ENCODE results near the gene TMOD1. TPM values are rescaled to one million over a fixed set of nuclear protein-coding genes. Genes with fewer than 3 reads are reported as not detected.
"Not testable (repeated sequence)": the region's sequence is repeated elsewhere in the genome, so short reads cannot be mapped to it uniquely, and the experiment has no call there.

Gene TMOD1
- total and polyA plus RNA-seq, 4 experiments from 2014 or later: 2.1 to 3.3 (median 2.6) TPM

GRCh38 chr9:97568461-97569275 is 67.2 kb downstream of the TMOD1 start:
- no peak overlapping the region for H3K4me3 ChIP-seq (ENCODE audit: low read length in 2 of 2)
- no peaks in the 10 kb centered on the region for H3K4me1 ChIP-seq (ENCODE audit: insufficient read depth, low read length)
- H3K27ac ChIP-seq (ENCODE audit: low read depth, low read length): no peak overlapping the region
- POLR2A ChIA-PET (ENCODE audit: partially characterized antibody): no interaction called here
- Mint-ChIP-seq H3K4me1 (peaks cover 0 to 3% (median 0%) of the 10 kb centered on the region in 4 donors), H3K4me3 (no peak overlapping the region), H3K9me3 (no peaks in the 10 kb centered on the region), H3K27ac (no peak overlapping the region), H3K36me3 (no peaks in the 10 kb centered on the region), H3K27me3 (peaks cover 2 to 6% of the 10 kb centered on the region in 2 donors)
- intact Hi-C loops (cut with micrococcal nuclease): no loop called here
- no peaks in the 10 kb centered on the region for H3K27me3 ChIP-seq (ENCODE audit: insufficient read depth, low read length)
- H3K36me3 ChIP-seq (ENCODE audit: insufficient read depth, low read length): no peaks in the 10 kb centered on the region
- CTCF ChIA-PET (ENCODE audit: partially characterized antibody): interaction anchor here (0.8 to 1.3 kb wide), 2 partner anchors 30 to 47 kb away, joined by 3 read pairs; no protein-coding TSS in a partner anchor
- no peak for DNase-seq
- no peaks in the 10 kb centered on the region for H3K9me3 ChIP-seq (ENCODE audit: control insufficient read depth in 1 of 2, low read length in 2 of 2)

- H3K36me3 Mint-ChIP-seq: peaks cover 0 to 4% of the 10 kb centered on the region in 2 donors
- no peak for DNase-seq
- no peaks in the 10 kb centered on the region for H3K9me3 Mint-ChIP-seq
- peaks cover 8 to 15% (median 13%) of the 10 kb centered on the region in 4 donors for H3K4me1 Mint-ChIP-seq
- ChIA-PET POLR2A (ENCODE audit: partially characterized antibody) (no interaction called here), CTCF (ENCODE audit: partially characterized antibody) (interaction anchor here (1.0 kb wide), 1 partner anchor 28 kb away, joined by 5 read pairs; no protein-coding TSS in a partner anchor)
- no peaks in the 10 kb centered on the region for H3K27me3 ChIP-seq (ENCODE audit: insufficient read depth, low read length)
- H3K27me3 Mint-ChIP-seq: peaks cover 0 to 6% of the 10 kb centered on the region in 2 donors
- no peak overlapping the region for H3K27ac Mint-ChIP-seq
- H3K4me1 ChIP-seq (ENCODE audit: insufficient read depth, low read length): peaks cover 7% of the 10 kb centered on the region
- no peak overlapping the region for H3K27ac ChIP-seq (ENCODE audit: low read depth, low read length)
- intact Hi-C loops (cut with micrococcal nuclease): no loop called here
- no peaks in the 10 kb centered on the region for H3K36me3 ChIP-seq (ENCODE audit: insufficient read depth, low read length)
- H3K9me3 ChIP-seq (ENCODE audit: control insufficient read depth in 1 of 2, low read length in 2 of 2): no peaks in the 10 kb centered on the region
- no peak overlapping the region for H3K4me3 ChIP-seq (ENCODE audit: low read length in 2 of 2)
- no peak overlapping the region for H3K4me3 Mint-ChIP-seq
Measured at GRCh38 chr9:97570899-97571298, 69.4 kb downstream of the TMOD1 start.

GRCh38 chr9:97571664-97572063 is 70.2 kb downstream of the TMOD1 start:
- Histone ChIP-seq H3K9me3 (ENCODE audit: control insufficient read depth in 1 of 2, low read length in 2 of 2) (no peaks in the 10 kb centered on the region), H3K4me1 (ENCODE audit: insufficient read depth, low read length) (peaks cover 7% of the 10 kb centered on the region), H3K27ac (ENCODE audit: low read depth, low read length) (no peak overlapping the region), H3K4me3 (ENCODE audit: low read length in 2 of 2) (no peak overlapping the region), H3K27me3 (ENCODE audit: insufficient read depth, low read length) (no peaks in the 10 kb centered on the region), H3K36me3 (ENCODE audit: insufficient read depth, low read length) (no peaks in the 10 kb centered on the region)
- intact Hi-C loops (cut with micrococcal nuclease): no loop called here
- Mint-ChIP-seq H3K27ac (no peak overlapping the region), H3K36me3 (peaks cover 0 to 4% of the 10 kb centered on the region in 2 donors), H3K27me3 (peaks cover 0 to 4% of the 10 kb centered on the region in 2 donors), H3K4me1 (peaks cover 10 to 17% (median 15%) of the 10 kb centered on the region in 4 donors), H3K4me3 (no peak overlapping the region), H3K9me3 (no peaks in the 10 kb centered on the region)
- ChIA-PET POLR2A (ENCODE audit: partially characterized antibody) (no interaction called here), CTCF (ENCODE audit: partially characterized antibody) (no interaction called here)
- no peak for DNase-seq

- Histone ChIP-seq H3K4me1 (ENCODE audit: insufficient read depth, low read length) (peaks cover 7% of the 10 kb centered on the region), H3K4me3 (ENCODE audit: low read length in 2 of 2) (no peak overlapping the region), H3K36me3 (ENCODE audit: insufficient read depth, low read length) (no peaks in the 10 kb centered on the region), H3K27me3 (ENCODE audit: insufficient read depth, low read length) (no peaks in the 10 kb centered on the region), H3K27ac (ENCODE audit: low read depth, low read length) (no peak overlapping the region), H3K9me3 (ENCODE audit: control insufficient read depth in 1 of 2, low read length in 2 of 2) (no peaks in the 10 kb centered on the region)
- Mint-ChIP-seq H3K9me3 (no peaks in the 10 kb centered on the region), H3K27ac (peak overlapping the region in 1 of 7 donors; percentile 82), H3K27me3 (peaks cover 0 to 4% of the 10 kb centered on the region in 2 donors), H3K4me1 (peaks cover 12 to 17% (median 16%) of the 10 kb centered on the region in 4 donors), H3K4me3 (no peak overlapping the region), H3K36me3 (peaks cover 0 to 4% of the 10 kb centered on the region in 2 donors)
- intact Hi-C loops (cut with micrococcal nuclease): no loop called here
- ChIA-PET POLR2A (ENCODE audit: partially characterized antibody) (no interaction called here), CTCF (ENCODE audit: partially characterized antibody) (no interaction called here)
- DNase-seq: no peak
Measured at GRCh38 chr9:97572196-97572891, 70.9 kb downstream of the TMOD1 start.

GRCh38 chr9:97572892-97573365 is 71.5 kb downstream of the TMOD1 start:
- H3K4me3 Mint-ChIP-seq: no peak overlapping the region
- ChIA-PET CTCF (ENCODE audit: partially characterized antibody) (no interaction called here), POLR2A (ENCODE audit: partially characterized antibody) (no interaction called here)
- intact Hi-C loops (cut with micrococcal nuclease): no loop called here
- peaks cover 0 to 4% of the 10 kb centered on the region in 2 donors for H3K27me3 Mint-ChIP-seq
- Histone ChIP-seq H3K27ac (ENCODE audit: low read depth, low read length) (no peak overlapping the region), H3K9me3 (ENCODE audit: control insufficient read depth in 1 of 2, low read length in 2 of 2) (no peaks in the 10 kb centered on the region), H3K4me3 (ENCODE audit: low read length in 2 of 2) (no peak overlapping the region), H3K36me3 (ENCODE audit: insufficient read depth, low read length) (no peaks in the 10 kb centered on the region), H3K27me3 (ENCODE audit: insufficient read depth, low read length) (no peaks in the 10 kb centered on the region), H3K4me1 (ENCODE audit: insufficient read depth, low read length) (peaks cover 7% of the 10 kb centered on the region)
- DNase-seq: no peak
- H3K27ac Mint-ChIP-seq: peak overlapping the region in 1 of 7 donors; percentile 82
- H3K4me1 Mint-ChIP-seq: peaks cover 12 to 17% (median 16%) of the 10 kb centered on the region in 4 donors
- H3K9me3 Mint-ChIP-seq: no peaks in the 10 kb centered on the region
- H3K36me3 Mint-ChIP-seq: peaks cover 0 to 4% of the 10 kb centered on the region in 2 donors

GRCh38 chr9:97573482-97574073 is 72.1 kb downstream of the TMOD1 start:
- Histone ChIP-seq H3K36me3 (ENCODE audit: insufficient read depth, low read length) (no peaks in the 10 kb centered on the region), H3K4me3 (ENCODE audit: low read length in 2 of 2) (no peak overlapping the region), H3K27ac (ENCODE audit: low read depth, low read length) (no peak overlapping the region), H3K9me3 (ENCODE audit: control insufficient read depth in 1 of 2, low read length in 2 of 2) (no peaks in the 10 kb centered on the region), H3K27me3 (ENCODE audit: insufficient read depth, low read length) (no peaks in the 10 kb centered on the region), H3K4me1 (ENCODE audit: insufficient read depth, low read length) (peaks cover 7% of the 10 kb centered on the region)
- Mint-ChIP-seq H3K36me3 (peaks cover 0 to 4% of the 10 kb centered on the region in 2 donors), H3K9me3 (no peaks in the 10 kb centered on the region), H3K4me1 (peaks cover 15 to 17% (median 16%) of the 10 kb centered on the region in 4 donors), H3K4me3 (peak overlapping the region in 4 of 8 donors; percentile 24 to 65 (median 44)), H3K27ac (peak overlapping the region in 1 of 7 donors; percentile 35), H3K27me3 (peaks cover 0 to 4% of the 10 kb centered on the region in 2 donors)
- CTCF ChIA-PET (ENCODE audit: partially characterized antibody): no interaction called here
- intact Hi-C loops (cut with micrococcal nuclease): no loop called here
- POLR2A ChIA-PET (ENCODE audit: partially characterized antibody): no interaction called here
- no peak for DNase-seq

- H3K9me3 Mint-ChIP-seq; H3K27ac ChIP-seq (ENCODE audit: low read depth, low read length); H3K4me3 Mint-ChIP-seq; H3K27ac Mint-ChIP-seq; DNase-seq; H3K27me3 ChIP-seq (ENCODE audit: insufficient read depth, low read length); H3K27me3 Mint-ChIP-seq; intact Hi-C loops (cut with micrococcal nuclease); H3K4me3 ChIP-seq (ENCODE audit: low read length in 2 of 2); H3K4me1 ChIP-seq (ENCODE audit: insufficient read depth, low read length); H3K9me3 ChIP-seq (ENCODE audit: control insufficient read depth in 1 of 2, low read length in 2 of 2); H3K36me3 ChIP-seq (ENCODE audit: insufficient read depth, low read length); H3K36me3 Mint-ChIP-seq: not testable (repeated sequence)
- POLR2A ChIA-PET (ENCODE audit: partially characterized antibody): interaction anchor here (0.7 kb wide), 1 partner anchor 59 kb away, joined by 5 read pairs; the partner anchor contains the start of genes NCBP1 and TSTD2
- CTCF ChIA-PET (ENCODE audit: partially characterized antibody): interaction anchor here (2.9 kb wide), 1 partner anchor 25 kb away, joined by 21 read pairs; no protein-coding TSS in a partner anchor
- H3K4me1 Mint-ChIP-seq: peaks cover 15 to 17% (median 16%) of the 10 kb centered on the region in 4 donors
Measured at GRCh38 chr9:97574101-97574571, 72.7 kb downstream of the TMOD1 start.

Measured in CD4-positive, alpha-beta memory T cell (primary cell).